Thyroid gland (tissue), 4 donors: ENCODE data around the gene LDLRAD4. TPM values are rescaled to one million over a fixed set of nuclear protein-coding genes. Genes with fewer than 3 reads are reported as not detected.

Experiments
- DNase-seq, 2 donors: peaks; one replicate each; pipeline ENCODE4 v3.0.0-alpha.2; 2019
- H3K27ac ChIP-seq, 3 donors: fragments of 200-600 bp; sonication (generic); 1 replicate in 2 of 3; 2 replicates in 1 of 3; pipeline ENCODE4 v1.5.1; 2016 to 2019; ENCODE audit warnings: mild to moderate bottlenecking in 1 of 3, moderate library complexity in 1 of 3
- H3K27me3 ChIP-seq: fragments of 200-600 bp; sonication (generic); one replicate; pipeline ENCODE4 v1.5.1; 2019
- H3K36me3 ChIP-seq, 2 donors: fragments of 200-600 bp; sonication (generic); one replicate each; pipeline ENCODE4 v1.5.1; 2016 to 2019
- H3K4me1 ChIP-seq, 2 donors: fragments of 200-600 bp; sonication (generic); one replicate each; pipeline ENCODE4 v1.5.1; 2017 to 2019
- H3K4me3 ChIP-seq, 3 donors: fragments of 200-600 bp; sonication (generic); replicated peaks in 1 of 3; 1 replicate in 2 of 3; 2 replicates in 1 of 3; pipeline ENCODE4 v1.5.1; 2016; ENCODE audit warnings: mild to moderate bottlenecking in 1 of 3
- H3K9me3 ChIP-seq: fragments of 200-600 bp; sonication (generic); one replicate; pipeline ENCODE4 v1.5.1; 2017
- POLR2A ChIP-seq, 2 donors: fragments of 450-650 bp; IDR thresholded peaks; one replicate each; pipeline ENCODE4 v1.6.1; 2017; ENCODE audit warnings: antibody characterized with exemption in 2 of 2, mild to moderate bottlenecking in 2 of 2, moderate library complexity in 1 of 2
- WGBS, 2 donors: methylation state at CpG; one replicate each; pipeline ENCODE4 v1.1.5; 2017; 5-methylcytosine and 5-hydroxymethylcytosine counted together
- intact Hi-C: fragments of 100-400 bp; cut with DNase I; formaldehyde crosslinking; loops from one replicate; pipeline ENCODE4 v1.15.1; 2023
- total RNA-seq, 4 donors: library from RNA; depleted of rRNA; stranded (reverse); fragments of >200 nt; gene quantifications; one replicate each; pipeline ENCODE4 v1.2.3, GENCODE V29; 2016
- TF ChIP-seq, protein P1 (sequence below), 6 experiments: fragments of 200-600 bp in 3 of 6; fragments of 450-650 bp in 3 of 6; sonication (generic) in 3 of 6; IDR thresholded peaks; one replicate each; pipeline ENCODE4 v1.5.1; 2016 to 2019; ENCODE audit warnings: antibody characterized with exemption in 6 of 6, mild to moderate bottlenecking in 2 of 6, inconsistent platforms in 1 of 6, moderate library complexity in 1 of 6

LDLRAD4 gene
- total RNA-seq, 4 donors from 2014 or later, result 23.7 to 35.7 (median 29.7) TPM

DNA sequence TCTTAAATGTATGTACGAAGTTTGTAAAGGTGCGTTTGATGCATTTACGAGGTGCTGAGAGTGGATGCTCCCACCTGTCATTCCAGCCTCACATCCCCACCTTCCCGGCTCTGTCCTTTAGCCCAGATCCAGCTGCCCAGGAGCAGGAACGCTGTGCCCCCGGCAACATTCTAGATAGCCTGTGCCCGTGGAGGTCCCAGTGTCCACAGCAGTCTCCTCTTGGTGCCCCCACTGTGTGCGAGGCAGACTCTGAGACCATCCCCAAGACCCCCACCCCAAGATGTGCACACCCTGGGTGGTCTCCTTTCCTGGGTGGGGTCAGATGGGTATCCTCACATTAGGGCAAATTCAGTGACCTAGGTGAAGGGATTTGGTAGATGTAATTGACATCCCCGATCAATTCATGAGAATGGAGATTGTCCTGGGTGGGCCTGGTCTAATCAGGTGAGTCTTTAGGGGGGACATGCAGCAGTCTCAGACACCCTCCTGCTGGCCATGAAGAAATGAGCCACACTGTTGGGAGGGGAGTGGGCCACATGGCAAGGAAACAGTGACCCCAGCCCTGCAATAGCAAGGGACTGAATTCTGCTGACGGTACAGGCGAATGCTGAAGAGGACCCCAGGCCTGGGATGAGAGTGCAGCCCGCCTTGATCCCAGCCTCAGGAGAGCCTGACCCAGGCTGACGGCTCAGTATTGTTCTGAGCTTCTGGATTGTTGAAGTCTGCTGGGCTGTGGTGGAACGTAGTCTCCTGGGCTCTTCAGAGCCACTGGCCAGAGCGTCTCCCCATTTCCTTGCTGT is 304.5 kb downstream of the LDLRAD4 start:
- Histone ChIP-seq H3K27me3 (no peaks in the 10 kb centered on the region), H3K27ac (no peak overlapping the region), H3K4me3 (no peak overlapping the region), H3K4me1 (peaks cover 0 to 7% of the 10 kb centered on the region in 2 donors), H3K36me3 (no peaks in the 10 kb centered on the region), H3K9me3 (no peaks in the 10 kb centered on the region)
- intact Hi-C loops, result no loop called here
- TF ChIP-seq POLR2A (IDR thresholded peaks at IDR 0.05), result no peak
- TF ChIP-seq, protein P1, sequence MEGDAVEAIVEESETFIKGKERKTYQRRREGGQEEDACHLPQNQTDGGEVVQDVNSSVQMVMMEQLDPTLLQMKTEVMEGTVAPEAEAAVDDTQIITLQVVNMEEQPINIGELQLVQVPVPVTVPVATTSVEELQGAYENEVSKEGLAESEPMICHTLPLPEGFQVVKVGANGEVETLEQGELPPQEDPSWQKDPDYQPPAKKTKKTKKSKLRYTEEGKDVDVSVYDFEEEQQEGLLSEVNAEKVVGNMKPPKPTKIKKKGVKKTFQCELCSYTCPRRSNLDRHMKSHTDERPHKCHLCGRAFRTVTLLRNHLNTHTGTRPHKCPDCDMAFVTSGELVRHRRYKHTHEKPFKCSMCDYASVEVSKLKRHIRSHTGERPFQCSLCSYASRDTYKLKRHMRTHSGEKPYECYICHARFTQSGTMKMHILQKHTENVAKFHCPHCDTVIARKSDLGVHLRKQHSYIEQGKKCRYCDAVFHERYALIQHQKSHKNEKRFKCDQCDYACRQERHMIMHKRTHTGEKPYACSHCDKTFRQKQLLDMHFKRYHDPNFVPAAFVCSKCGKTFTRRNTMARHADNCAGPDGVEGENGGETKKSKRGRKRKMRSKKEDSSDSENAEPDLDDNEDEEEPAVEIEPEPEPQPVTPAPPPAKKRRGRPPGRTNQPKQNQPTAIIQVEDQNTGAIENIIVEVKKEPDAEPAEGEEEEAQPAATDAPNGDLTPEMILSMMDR (IDR thresholded peaks at IDR 0.05), result no peak
- WGBS, 2 donors, result 89 to 96% methylated on average over 14 to 15 of the region's 15 CpGs
- DNase-seq, result no peak

DNA sequence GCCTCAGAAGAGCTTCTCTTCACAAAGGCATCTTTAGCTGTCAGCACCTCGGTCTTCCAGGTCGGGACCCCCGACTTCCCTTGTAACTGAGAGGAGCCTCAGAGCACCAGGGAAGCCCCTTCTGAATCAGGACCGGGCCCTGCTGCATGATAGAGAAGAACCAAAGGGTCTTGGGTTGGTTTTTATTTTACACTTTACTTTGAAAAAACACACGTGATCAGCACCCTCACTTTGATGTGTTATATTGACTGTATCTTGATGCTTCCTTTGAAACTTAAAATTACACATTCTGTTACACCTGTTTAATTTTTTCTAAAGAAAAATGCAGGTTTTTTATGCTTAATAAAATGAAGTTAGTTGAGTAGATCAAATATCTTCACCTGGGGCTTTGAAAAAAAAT is 305.5 kb downstream of the LDLRAD4 start:
- no peaks in the 10 kb centered on the region for H3K9me3 ChIP-seq
- peaks cover 0 to 7% of the 10 kb centered on the region in 2 donors for H3K4me1 ChIP-seq
- no peak overlapping the region for H3K27ac ChIP-seq
- intact Hi-C loops, result no loop called here
- WGBS, 2 donors, result 93 to 96% methylated on average over 5 of the region's 5 CpGs
- no peak overlapping the region for H3K4me3 ChIP-seq
- no peak for TF ChIP-seq POLR2A (IDR thresholded peaks at IDR 0.05)
- TF ChIP-seq, protein P1 (IDR thresholded peaks at IDR 0.05), result no peak
- no peaks in the 10 kb centered on the region for H3K36me3 ChIP-seq
- DNase-seq, result no peak
- H3K27me3 ChIP-seq, result no peaks in the 10 kb centered on the region

DNA sequence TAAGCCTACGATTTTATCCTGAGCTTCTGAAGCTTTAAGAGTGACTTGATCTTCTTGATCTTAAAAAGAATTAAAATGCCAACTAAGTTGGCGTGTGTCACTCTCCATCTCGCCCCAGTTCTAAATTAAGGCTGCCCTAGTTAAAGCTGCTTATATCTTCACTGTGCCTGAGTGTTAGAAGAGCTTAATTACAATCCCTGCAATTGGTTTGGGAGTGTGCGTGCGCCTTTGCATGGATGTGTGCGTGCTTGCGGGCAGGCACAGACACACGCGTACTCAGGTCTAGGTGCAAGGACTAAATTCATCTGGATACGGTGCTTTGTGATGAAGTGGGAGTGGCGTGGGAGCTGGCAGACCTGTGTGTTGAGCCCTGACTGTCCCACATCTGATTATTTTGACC is 306.3 kb downstream of the LDLRAD4 start:
- Histone ChIP-seq H3K27me3 (no peaks in the 10 kb centered on the region), H3K27ac (no peak overlapping the region), H3K4me1 (peaks cover 0 to 7% of the 10 kb centered on the region in 2 donors), H3K36me3 (no peaks in the 10 kb centered on the region), H3K4me3 (no peak overlapping the region), H3K9me3 (no peaks in the 10 kb centered on the region)
- TF ChIP-seq POLR2A (IDR thresholded peaks at IDR 0.05), result no peak
- TF ChIP-seq, protein P1 (IDR thresholded peaks at IDR 0.05), result no peak
- intact Hi-C loops, result no loop called here
- DNase-seq, result no peak
- 87 to 88% methylated on average over 11 of the region's 11 CpGs for WGBS, 2 donors

DNA sequence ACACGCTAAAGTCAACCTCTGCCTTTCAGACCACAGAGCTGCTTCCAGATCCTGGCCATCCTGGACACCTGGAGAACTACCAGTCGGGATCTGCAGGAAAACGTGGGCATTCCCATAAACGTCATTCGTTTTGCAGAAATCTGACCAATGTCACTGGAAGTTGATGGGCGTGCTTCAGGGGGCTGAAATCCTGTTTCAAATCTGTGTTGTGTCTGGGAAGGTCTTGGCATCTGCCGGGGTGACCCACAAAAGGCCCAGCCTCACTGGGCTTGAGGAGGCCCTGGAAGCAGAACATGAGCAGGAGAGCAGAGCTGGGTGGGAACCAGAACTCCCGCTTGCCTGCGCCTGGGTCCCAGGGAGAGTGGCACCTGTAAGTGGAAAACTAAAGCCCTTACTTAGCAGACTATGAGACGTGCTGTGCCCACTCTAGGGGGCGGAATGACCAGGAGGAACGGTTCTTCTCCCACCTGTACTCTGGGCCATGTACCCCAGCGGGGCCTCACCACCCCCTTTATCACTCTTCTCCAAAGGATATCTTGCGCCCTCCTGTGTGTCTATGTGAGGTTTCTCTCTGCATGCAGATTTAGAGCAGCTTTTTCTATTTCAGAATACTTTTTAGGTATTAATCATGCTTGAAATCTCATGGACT is 306.9 kb downstream of the LDLRAD4 start:
- no peak overlapping the region for H3K4me3 ChIP-seq
- no peak overlapping the region for H3K27ac ChIP-seq
- intact Hi-C loops, result no loop called here
- TF ChIP-seq, protein P1 (IDR thresholded peaks at IDR 0.05), result no peak
- TF ChIP-seq POLR2A (IDR thresholded peaks at IDR 0.05), result no peak
- no peaks in the 10 kb centered on the region for H3K36me3 ChIP-seq
- H3K9me3 ChIP-seq, result no peaks in the 10 kb centered on the region
- 92 to 98% methylated on average over 11 to 14 of the region's 14 CpGs for WGBS, 2 donors
- no peak for DNase-seq
- peaks cover 0 to 7% of the 10 kb centered on the region in 2 donors for H3K4me1 ChIP-seq
- no peaks in the 10 kb centered on the region for H3K27me3 ChIP-seq

DNA sequence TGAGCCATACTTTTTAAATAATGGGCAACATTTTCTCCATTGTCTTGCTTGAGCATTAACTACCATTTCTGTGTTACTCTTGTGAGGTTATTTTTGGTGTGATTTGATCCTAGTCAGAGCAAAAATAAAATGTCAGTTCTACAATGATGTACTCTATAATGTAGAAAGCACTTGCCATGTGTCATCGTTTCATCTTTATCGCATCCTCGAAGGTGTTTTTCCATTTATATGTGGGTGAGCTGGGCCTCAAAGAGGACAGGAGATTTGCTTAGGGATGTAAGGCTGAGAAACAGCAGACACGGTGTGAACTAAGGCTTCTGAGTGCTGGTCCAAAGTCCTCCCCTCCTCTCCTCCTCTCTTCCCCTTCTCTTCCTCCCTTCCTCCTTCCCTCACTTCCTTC is 308.0 kb downstream of the LDLRAD4 start:
- no peak overlapping the region for H3K27ac ChIP-seq
- no peaks in the 10 kb centered on the region for H3K9me3 ChIP-seq
- intact Hi-C loops, result no loop called here
- WGBS, 2 donors, result 72 to 90% methylated on average over 4 of the region's 4 CpGs
- H3K27me3 ChIP-seq, result no peaks in the 10 kb centered on the region
- TF ChIP-seq, protein P1 (IDR thresholded peaks at IDR 0.05), result no peak
- no peak for TF ChIP-seq POLR2A (IDR thresholded peaks at IDR 0.05)
- H3K4me1 ChIP-seq, result peaks cover 0 to 6% of the 10 kb centered on the region in 2 donors
- no peaks in the 10 kb centered on the region for H3K36me3 ChIP-seq
- DNase-seq, result no peak
- H3K4me3 ChIP-seq, result no peak overlapping the region
